GM12801 (cell line): ENCODE measurements around the gene STARD3NL.

Experiments
- TF ChIP-seq, protein P1 (sequence below): IDR thresholded peaks from one replicate; pipeline ENCODE4 v1.5.1; 2011; ENCODE audit warnings: control low read depth; ENCODE audit not compliant: insufficient read length; ENCODE audit errors: extremely low read depth

The STARD3NL gene, protein sequence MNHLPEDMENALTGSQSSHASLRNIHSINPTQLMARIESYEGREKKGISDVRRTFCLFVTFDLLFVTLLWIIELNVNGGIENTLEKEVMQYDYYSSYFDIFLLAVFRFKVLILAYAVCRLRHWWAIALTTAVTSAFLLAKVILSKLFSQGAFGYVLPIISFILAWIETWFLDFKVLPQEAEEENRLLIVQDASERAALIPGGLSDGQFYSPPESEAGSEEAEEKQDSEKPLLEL

GRCh38 chr7:38178004-38178694, at the start of gene STARD3NL:
TSS of gene STARD3NL (plus strand) at chr7:38178245. CDS start at chr7:38207505, 29,260 bp downstream.
- TF ChIP-seq, protein P1, sequence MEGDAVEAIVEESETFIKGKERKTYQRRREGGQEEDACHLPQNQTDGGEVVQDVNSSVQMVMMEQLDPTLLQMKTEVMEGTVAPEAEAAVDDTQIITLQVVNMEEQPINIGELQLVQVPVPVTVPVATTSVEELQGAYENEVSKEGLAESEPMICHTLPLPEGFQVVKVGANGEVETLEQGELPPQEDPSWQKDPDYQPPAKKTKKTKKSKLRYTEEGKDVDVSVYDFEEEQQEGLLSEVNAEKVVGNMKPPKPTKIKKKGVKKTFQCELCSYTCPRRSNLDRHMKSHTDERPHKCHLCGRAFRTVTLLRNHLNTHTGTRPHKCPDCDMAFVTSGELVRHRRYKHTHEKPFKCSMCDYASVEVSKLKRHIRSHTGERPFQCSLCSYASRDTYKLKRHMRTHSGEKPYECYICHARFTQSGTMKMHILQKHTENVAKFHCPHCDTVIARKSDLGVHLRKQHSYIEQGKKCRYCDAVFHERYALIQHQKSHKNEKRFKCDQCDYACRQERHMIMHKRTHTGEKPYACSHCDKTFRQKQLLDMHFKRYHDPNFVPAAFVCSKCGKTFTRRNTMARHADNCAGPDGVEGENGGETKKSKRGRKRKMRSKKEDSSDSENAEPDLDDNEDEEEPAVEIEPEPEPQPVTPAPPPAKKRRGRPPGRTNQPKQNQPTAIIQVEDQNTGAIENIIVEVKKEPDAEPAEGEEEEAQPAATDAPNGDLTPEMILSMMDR: no peak

DNA sequence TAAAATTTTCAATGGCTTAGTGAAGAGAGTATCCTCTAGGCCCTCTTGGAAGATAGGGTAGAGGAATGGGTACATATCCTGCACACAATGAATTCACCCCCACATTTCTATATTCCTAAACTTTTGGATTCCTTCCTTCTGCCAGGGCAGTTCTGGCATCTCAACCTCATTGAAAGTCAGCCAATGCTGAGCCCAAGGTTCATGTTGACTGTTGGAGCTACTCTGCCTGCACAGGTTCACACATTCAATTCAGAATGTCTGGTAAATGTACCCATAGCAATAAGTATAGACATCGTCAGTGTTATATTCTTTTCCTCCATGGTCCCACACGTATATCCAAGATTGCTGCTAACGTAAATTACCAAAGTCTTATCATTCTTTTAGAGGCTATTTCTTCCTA, 48.9 kb upstream of the STARD3NL start:
- TF ChIP-seq, protein P1: no peak

DNA sequence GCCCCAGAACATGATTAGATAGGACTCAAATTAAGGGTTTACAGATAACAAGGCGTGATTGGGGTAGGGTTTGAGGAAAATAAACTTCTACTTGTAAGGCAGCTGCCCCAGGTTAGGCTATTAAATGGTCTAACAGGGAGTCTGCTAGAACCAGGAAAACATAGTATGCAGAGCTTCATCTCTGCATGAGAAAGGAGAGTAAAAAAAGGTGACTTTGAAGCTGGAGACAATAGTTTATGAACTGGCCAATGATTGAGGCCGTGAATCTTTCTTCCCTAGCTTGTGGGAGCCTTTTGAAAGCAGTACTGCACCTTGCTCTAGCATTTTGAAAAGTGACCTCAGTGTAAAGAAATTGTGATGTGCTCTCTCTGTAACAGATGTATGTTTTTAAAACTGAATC, 48.5 kb upstream of the STARD3NL start:
- TF ChIP-seq, protein P1: no peak

- TF ChIP-seq, protein P1: no peak
Measured at GRCh38 chr7:38138171-38138570, 39.9 kb upstream of the STARD3NL start.

- TF ChIP-seq, protein P1: no peak
Measured at GRCh38 chr7:38141187-38141586, 36.9 kb upstream of the STARD3NL start.

GRCh38 chr7:38142736-38143135, 35.3 kb upstream of the STARD3NL start:
- TF ChIP-seq, protein P1: no peak

GRCh38 chr7:38147005-38147404, 31.0 kb upstream of the STARD3NL start:
- TF ChIP-seq, protein P1: no peak
